Endothelial cell of umbilical vein (primary cell): ENCODE data around the gene KCNQ5. TPM values are rescaled to one million over a fixed set of nuclear protein-coding genes. Genes with fewer than 3 reads are reported as not detected.
A peak's percentile ranks its signal among the peaks of the same experiment; 100 is the strongest.

Experiments
- BruUV-seq: library from RNA; stranded (reverse); fragments of 400-500 nt; replicated peaks from 2 replicates; lab custom pipeline; 2021; lab: Mats Ljungman, UMichigan
- CTCF ChIA-PET: fragments of 300-600, 350-600 bp; sonication (Branson Sonifier 250); formaldehyde crosslinking; loops from one replicate; lab custom pipeline; 2021; ENCODE audit warnings: antibody characterized with exemption, inconsistent platforms; lab: Charles Lee
- POLR2A ChIA-PET: fragments of 300-600, 350-600 bp; sonication (Branson Sonifier 250); formaldehyde crosslinking; loops from one replicate; lab custom pipeline; 2021; ENCODE audit warnings: antibody characterized with exemption, inconsistent platforms; lab: Charles Lee
- DNase-seq: peaks from one replicate; pipeline ENCODE4 v3.0.0-alpha.2; 2011; ENCODE audit warnings: low read depth, low spot score
- FAIRE-seq: peaks from 2 replicates; lab custom pipeline; 2011; peaks lifted over from hg19 to GRCh38; lab: Jason Lieb, UNC
- H2AFZ ChIP-seq: 2 replicates; pipeline ENCODE4 v1.6.0; 2012; ENCODE audit warnings: low read depth, low read length, control low read depth, inconsistent platforms
- H3K27ac ChIP-seq: 2 replicates; pipeline ENCODE4 v1.5.1; 2011; ENCODE audit warnings: low read depth, mild to moderate bottlenecking, control low read depth, low read length, moderate library complexity; ENCODE audit not compliant: insufficient read depth
- H3K27me3 ChIP-seq, 2 experiments: 2 replicates each; pipeline versions ENCODE4 v1.6.0 to v1.6.1; 2011; ENCODE audit warnings: low read length in 2 of 2, mixed read lengths in 1 of 2; ENCODE audit not compliant: control insufficient read depth in 2 of 2, insufficient read depth in 2 of 2
- H3K36me3 ChIP-seq, 2 experiments: 2 replicates in 1 of 2; 3 replicates in 1 of 2; pipeline ENCODE4 v1.5.1; 2011; ENCODE audit warnings: low read length in 2 of 2, mild to moderate bottlenecking in 1 of 2, moderate library complexity in 1 of 2; ENCODE audit not compliant: control insufficient read depth in 2 of 2, insufficient read depth in 2 of 2; ENCODE audit errors: extremely low read depth in 1 of 2
- H3K4me1 ChIP-seq: 3 replicates; pipeline ENCODE4 v1.5.1; 2011; ENCODE audit warnings: mild to moderate bottlenecking, low read length; ENCODE audit not compliant: control insufficient read depth, insufficient read depth; ENCODE audit errors: extremely low read depth
- H3K4me2 ChIP-seq: 2 replicates; pipeline ENCODE4 v1.6.1; 2011; ENCODE audit warnings: low read length, control low read depth, mixed read lengths; ENCODE audit not compliant: insufficient read depth
- H3K4me3 ChIP-seq, 3 experiments: fragments of 200-600 bp in 1 of 3; sonication (generic), shearing (Covaris generic) in 1 of 3; replicated peaks in 1 of 3; 2 replicates each; pipeline ENCODE4 v1.5.1; 2011 to 2016; ENCODE audit warnings: control low read depth in 3 of 3, low read length in 3 of 3, mild to moderate bottlenecking in 2 of 3, inconsistent platforms in 1 of 3, low read depth in 1 of 3, moderate library complexity in 1 of 3; ENCODE audit not compliant: insufficient read depth in 1 of 3
- H3K79me2 ChIP-seq: 2 replicates; pipeline ENCODE4 v1.6.0; 2012; ENCODE audit warnings: low read length, inconsistent platforms; ENCODE audit not compliant: control insufficient read depth, insufficient read depth
- H3K9ac ChIP-seq: replicated peaks from 2 replicates; pipeline ENCODE3; 2011; ENCODE audit warnings: low read length, control low read depth; ENCODE audit not compliant: insufficient read depth; ENCODE audit errors: extremely low read depth
- H3K9me1 ChIP-seq: replicated peaks from 3 replicates; pipeline ENCODE4 v1.6.0; 2011; ENCODE audit warnings: mild to moderate bottlenecking, low read length; ENCODE audit not compliant: control insufficient read depth, insufficient read depth; ENCODE audit errors: extremely low read depth
- H3K9me3 ChIP-seq: replicated peaks from 2 replicates; pipeline ENCODE4 v1.5.1; 2012; ENCODE audit warnings: low read length, inconsistent platforms; ENCODE audit not compliant: control insufficient read depth, insufficient read depth
- H4K20me1 ChIP-seq: replicated peaks from 2 replicates; pipeline ENCODE3; 2011; ENCODE audit warnings: mild to moderate bottlenecking, low read length; ENCODE audit not compliant: control insufficient read depth, insufficient read depth; ENCODE audit errors: extremely low read depth
- EZH2 ChIP-seq: IDR thresholded peaks from 2 replicates; pipeline ENCODE4 v1.6.1; 2012; ENCODE audit warnings: borderline replicate concordance, low read depth, mild to moderate bottlenecking, moderate library complexity, low read length, inconsistent platforms; ENCODE audit not compliant: severe bottlenecking
- FOS ChIP-seq: IDR thresholded peaks from 2 replicates; pipeline ENCODE4 v1.6.1; 2011; ENCODE audit warnings: mild to moderate bottlenecking, low read length, moderate library complexity, borderline replicate concordance; ENCODE audit not compliant: insufficient read depth
- GATA2 ChIP-seq: IDR thresholded peaks from 2 replicates; pipeline ENCODE4 v1.7.0; 2011; ENCODE audit warnings: low read depth, mild to moderate bottlenecking, moderate library complexity, mixed read lengths, low read length; ENCODE audit not compliant: insufficient read length, insufficient read depth
- dilution Hi-C: fragments of 300-500 bp; cut with MboI; formaldehyde crosslinking; loops from one replicate; pipeline ENCODE4 v1.15.0; 2019; ENCODE audit warnings: low sequenced_read_pairs; ENCODE audit not compliant: extremely low pct_ligation_motif_present
- intact Hi-C: fragments of 100-400 bp; cut with micrococcal nuclease; formaldehyde crosslinking; loops from one replicate; pipeline ENCODE4 v1.10.0; 2022
- polyA plus RNA-seq, 4 experiments: library from polyadenylated mRNA; depleted of rRNA in 3 of 4; stranded (reverse) in 3 of 4; unstranded in 1 of 4; fragments of >200 nt; gene quantifications; 2 replicates each; pipeline versions ENCODE4 v1.2.1 to v1.2.3, GENCODE V29; 2011 to 2012; ENCODE audit warnings: missing spikeins in 1 of 4
- total RNA-seq: library from RNA; stranded (reverse); gene quantifications from 2 replicates; pipeline ENCODE4 v1.2.3, GENCODE V29; 2021
- TF ChIP-seq, protein P1 (sequence below): IDR thresholded peaks from 2 replicates; pipeline ENCODE4 v1.6.1; 2011; ENCODE audit not compliant: insufficient read depth, insufficient read length
- TF ChIP-seq, protein P2 (sequence below), 2 donors: IDR thresholded peaks; 1 replicate in 1 of 2; 2 replicates in 1 of 2; pipeline ENCODE4 v1.5.1; 2011; ENCODE audit warnings: low read length in 2 of 2, mild to moderate bottlenecking in 2 of 2, moderate library complexity in 2 of 2, control low read depth in 1 of 2, inconsistent platforms in 1 of 2, low read depth in 1 of 2; ENCODE audit not compliant: insufficient read depth in 1 of 2; ENCODE audit errors: extremely low read depth in 1 of 2

The KCNQ5 gene
- total and polyA plus RNA-seq, 2 donors (not counting 3 experiments of a cell fraction or from before 2014, with no cell fraction given), result 0.22 TPM; not detected in 1

GRCh38 chr6:72623808-72624207 lies 1.9 kb downstream of the KCNQ5 start:
- Histone ChIP-seq H3K4me1 (peaks cover 8% of the 10 kb centered on the region), H3K27ac (no peak overlapping the region), H3K4me3 (no peak overlapping the region), H2AFZ (no peak overlapping the region), H3K9me1 (no peaks in the 10 kb centered on the region), H3K4me2 (no peak overlapping the region), H3K9me3 (no peaks in the 10 kb centered on the region), H3K79me2 (no peaks in the 10 kb centered on the region), H3K36me3 (no peaks in the 10 kb centered on the region), H4K20me1 (no peaks in the 10 kb centered on the region), H3K27me3 (peaks cover 45 to 66% of the 10 kb centered on the region in 2 experiments), H3K9ac (no peak overlapping the region)
- FAIRE-seq, result no peak
- intact Hi-C loops (loop anchor here (2.0 to 5.0 kb wide), 2 partner anchors 212 to 507 kb away; no protein-coding TSS in a partner anchor), dilution Hi-C loops (no loop called here)
- DNase-seq, result no peak
- CTCF ChIA-PET, result interaction anchor here (18.6 kb wide), 1 partner anchor 507 kb away, joined by 731 read pairs; no protein-coding TSS in a partner anchor
- no peak for TF ChIP-seq EZH2
- no peak for TF ChIP-seq FOS
- BruUV-seq, result no TSS peak
- POLR2A ChIA-PET, result no interaction called here

DNA sequence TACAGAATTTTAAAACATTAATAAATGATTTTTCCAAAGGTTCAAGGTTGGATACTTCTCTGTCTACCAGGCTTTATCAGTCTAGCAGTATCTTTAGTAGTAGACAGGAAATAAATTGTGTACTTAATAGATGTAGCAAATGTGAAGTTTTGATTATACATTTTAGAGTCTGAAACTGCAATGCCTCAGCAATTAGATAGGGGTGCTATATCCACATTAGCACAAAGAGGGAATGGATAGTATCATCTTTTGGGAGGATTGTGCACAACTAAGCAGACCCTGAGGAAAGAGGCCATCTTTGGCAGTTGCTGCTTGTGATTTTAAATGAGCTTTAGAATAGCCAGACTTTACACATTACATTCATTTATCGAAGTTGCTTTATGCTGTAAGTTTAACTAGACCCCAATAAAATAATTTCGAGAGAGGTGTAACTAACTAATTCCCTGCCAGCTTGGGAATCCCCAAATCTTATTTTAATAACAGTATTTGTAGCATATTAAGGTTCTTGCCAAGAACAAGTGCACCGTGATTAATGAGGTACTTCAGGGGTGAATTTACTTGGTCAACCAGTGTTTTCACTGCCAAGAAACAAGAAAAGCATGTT lies 2.8 kb downstream of the KCNQ5 start:
- no peak for DNase-seq
- Histone ChIP-seq H3K27me3 (peaks cover 41 to 57% of the 10 kb centered on the region in 2 experiments), H3K79me2 (no peaks in the 10 kb centered on the region), H3K9me1 (no peaks in the 10 kb centered on the region), H3K36me3 (no peaks in the 10 kb centered on the region), H4K20me1 (no peaks in the 10 kb centered on the region), H3K4me3 (no peak overlapping the region), H3K4me2 (no peak overlapping the region), H3K9me3 (no peaks in the 10 kb centered on the region), H2AFZ (no peak overlapping the region), H3K27ac (no peak overlapping the region), H3K4me1 (peaks cover 8% of the 10 kb centered on the region), H3K9ac (no peak overlapping the region)
- BruUV-seq, result no TSS peak
- TF ChIP-seq, protein P1, sequence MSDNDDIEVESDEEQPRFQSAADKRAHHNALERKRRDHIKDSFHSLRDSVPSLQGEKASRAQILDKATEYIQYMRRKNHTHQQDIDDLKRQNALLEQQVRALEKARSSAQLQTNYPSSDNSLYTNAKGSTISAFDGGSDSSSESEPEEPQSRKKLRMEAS, result no peak
- TF ChIP-seq GATA2, result no peak
- TF ChIP-seq, protein P2, sequence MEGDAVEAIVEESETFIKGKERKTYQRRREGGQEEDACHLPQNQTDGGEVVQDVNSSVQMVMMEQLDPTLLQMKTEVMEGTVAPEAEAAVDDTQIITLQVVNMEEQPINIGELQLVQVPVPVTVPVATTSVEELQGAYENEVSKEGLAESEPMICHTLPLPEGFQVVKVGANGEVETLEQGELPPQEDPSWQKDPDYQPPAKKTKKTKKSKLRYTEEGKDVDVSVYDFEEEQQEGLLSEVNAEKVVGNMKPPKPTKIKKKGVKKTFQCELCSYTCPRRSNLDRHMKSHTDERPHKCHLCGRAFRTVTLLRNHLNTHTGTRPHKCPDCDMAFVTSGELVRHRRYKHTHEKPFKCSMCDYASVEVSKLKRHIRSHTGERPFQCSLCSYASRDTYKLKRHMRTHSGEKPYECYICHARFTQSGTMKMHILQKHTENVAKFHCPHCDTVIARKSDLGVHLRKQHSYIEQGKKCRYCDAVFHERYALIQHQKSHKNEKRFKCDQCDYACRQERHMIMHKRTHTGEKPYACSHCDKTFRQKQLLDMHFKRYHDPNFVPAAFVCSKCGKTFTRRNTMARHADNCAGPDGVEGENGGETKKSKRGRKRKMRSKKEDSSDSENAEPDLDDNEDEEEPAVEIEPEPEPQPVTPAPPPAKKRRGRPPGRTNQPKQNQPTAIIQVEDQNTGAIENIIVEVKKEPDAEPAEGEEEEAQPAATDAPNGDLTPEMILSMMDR (IDR thresholded peaks at IDR 0.05; ENCODE audit: extremely low read depth in 1 of 2, insufficient read depth in 1 of 2, low read depth in 1 of 2, low read length in 2 of 2), result peak; percentile 31 to 41
- peak; percentile 44 for FAIRE-seq
- ChIA-PET POLR2A (no interaction called here), CTCF (interaction anchor here (1.8 to 18.6 kb wide), 2 partner anchors 8 to 506 kb away, joined by 5 to 731 read pairs; no protein-coding TSS in a partner anchor)
- dilution Hi-C loops (no loop called here), intact Hi-C loops (loop anchor here (2.0 to 5.0 kb wide), 2 partner anchors 212 to 506 kb away; no protein-coding TSS in a partner anchor)
